Epidermal melanocyte (primary cell): ENCODE data around the gene MOCS2.
"Not testable (repeated sequence)": the region's sequence is repeated elsewhere in the genome, so short reads cannot be mapped to it uniquely, and the experiment has no call there.

Source experiments
- DNase-seq: peaks from one replicate; pipeline ENCODE4 v3.0.0; 2011; ENCODE audit warnings: low spot score; ENCODE audit not compliant: insufficient read length

The MOCS2 gene, protein sequence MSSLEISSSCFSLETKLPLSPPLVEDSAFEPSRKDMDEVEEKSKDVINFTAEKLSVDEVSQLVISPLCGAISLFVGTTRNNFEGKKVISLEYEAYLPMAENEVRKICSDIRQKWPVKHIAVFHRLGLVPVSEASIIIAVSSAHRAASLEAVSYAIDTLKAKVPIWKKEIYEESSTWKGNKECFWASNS

DNA sequence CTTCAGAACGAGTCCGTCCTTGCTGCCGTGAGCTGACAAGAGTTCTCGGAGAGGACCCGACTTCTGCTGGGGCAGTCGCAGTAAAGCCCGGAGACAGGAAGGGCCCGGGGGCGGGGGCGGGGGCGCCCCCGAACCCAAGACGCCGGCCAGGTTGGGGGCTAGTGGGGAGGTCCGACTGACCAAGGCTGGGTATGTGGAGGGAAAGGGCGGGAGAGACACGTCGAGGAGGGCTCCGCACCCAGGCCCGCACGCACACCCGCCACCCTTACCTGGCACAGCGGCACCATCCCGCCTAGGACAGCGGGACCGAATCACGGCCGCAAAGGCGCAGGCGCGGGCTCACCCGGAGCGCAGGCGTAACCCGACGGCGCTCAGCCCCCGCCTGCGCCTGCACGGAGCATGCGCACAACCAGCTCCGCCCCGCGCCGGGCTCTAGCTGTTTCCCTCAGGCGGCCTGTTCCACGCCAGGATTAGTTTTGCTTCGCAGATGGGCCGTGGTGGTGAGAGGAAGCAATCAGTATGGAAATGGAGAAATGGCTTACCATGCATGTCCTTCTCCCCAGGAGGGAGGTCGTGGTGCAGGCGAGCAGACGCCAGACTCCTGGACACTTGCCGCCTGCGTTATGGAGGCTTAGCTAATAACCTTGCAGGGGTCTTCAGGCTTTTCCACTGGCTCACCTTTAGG is at the start of gene MOCS2:
MOCS2 (minus strand) TSS at position 315 of the 685 bp plus-strand sequence. CDS start 2,583 bp downstream, outside the sequence.
- peak; percentile 91 for DNase-seq

- DNase-seq = no peak
These were observed 42.3 kb upstream of the MOCS2 start for GRCh38 chr5:53151713-53152458.

- no peak for DNase-seq
These were observed 23.5 kb upstream of the MOCS2 start for GRCh38 chr5:53133020-53133419.

- no peak for DNase-seq
These were observed 20.7 kb upstream of the MOCS2 start for GRCh38 chr5:53130266-53130665.

- DNase-seq = no peak
These were observed 18.9 kb upstream of the MOCS2 start for GRCh38 chr5:53128481-53128880.

DNA sequence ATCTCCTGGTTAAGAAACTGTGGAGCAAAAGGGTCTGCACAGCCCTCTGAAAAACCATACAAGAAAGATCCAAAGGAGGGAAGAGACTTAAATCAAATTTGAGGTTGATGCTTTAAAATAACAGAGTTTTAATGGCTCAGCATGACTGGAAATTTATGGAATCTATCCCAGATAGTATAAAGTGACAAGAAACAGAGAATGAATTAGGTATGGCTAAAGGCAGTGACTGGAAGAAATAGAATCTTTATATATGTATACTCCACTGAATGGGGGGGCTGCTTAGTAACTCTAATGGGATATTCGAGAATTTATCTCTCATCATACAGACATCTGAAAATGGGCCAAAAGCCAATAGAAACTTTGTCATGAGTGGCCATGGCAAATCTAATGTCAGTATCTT is 17.6 kb upstream of the MOCS2 start:
- no peak for DNase-seq

DNA sequence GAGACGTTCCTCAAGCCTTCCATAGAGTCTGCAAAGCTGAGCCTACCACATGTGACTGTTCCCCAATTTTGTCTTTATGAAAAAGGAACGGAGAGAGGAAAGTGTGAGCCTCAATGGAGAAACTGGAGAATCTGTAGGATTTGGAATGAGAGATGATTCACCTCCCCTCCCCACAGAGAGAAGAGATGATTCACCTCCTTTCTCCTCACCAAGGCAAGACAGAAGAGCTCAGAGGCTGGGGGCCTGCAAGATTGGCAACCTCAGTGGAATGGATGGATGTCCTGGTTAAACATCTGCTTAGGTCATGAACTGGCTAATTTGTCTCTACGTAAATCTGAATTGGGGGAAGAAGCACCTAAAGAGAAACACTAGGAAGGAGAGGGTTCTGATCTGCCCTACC is 17.0 kb upstream of the MOCS2 start:
- DNase-seq = no peak

DNA sequence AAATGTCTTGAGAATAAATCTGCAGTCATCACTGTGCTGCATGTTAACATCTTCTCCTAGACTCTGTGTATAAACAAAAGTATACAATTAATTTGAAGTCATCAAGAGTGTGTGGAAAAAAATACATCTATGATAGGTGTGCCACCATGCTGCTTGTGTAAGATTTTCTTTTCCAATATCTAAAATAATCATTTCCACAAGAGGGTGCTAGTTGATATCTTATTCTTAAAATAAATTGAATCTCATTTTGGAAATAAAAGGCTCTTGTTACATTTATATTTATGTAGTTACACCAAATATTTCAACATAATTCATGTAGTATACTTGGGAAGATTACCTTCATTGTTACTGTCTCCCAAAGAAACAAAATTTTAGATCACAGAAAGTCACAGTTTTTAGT is 14.1 kb upstream of the MOCS2 start:
- DNase-seq = no peak

DNA sequence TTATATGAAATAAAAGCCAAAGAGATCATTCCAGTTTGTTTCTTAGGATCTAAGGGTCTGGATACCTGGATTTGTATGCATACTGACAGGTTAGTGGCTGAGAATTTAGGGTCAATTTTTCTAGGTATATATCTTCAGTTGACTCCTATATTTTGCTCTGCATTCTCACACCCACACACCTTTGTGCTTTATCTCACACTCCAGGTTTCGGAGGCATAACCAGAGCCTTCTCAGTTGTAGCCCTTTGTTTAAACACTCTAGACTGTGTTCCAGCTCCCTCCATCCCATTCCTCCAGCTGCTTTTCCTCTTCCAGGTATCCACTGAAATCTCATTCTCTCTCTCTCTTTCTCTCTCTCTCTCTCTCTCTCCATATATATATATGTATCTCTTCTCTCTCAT is 10.6 kb upstream of the MOCS2 start:
- no peak for DNase-seq

DNA sequence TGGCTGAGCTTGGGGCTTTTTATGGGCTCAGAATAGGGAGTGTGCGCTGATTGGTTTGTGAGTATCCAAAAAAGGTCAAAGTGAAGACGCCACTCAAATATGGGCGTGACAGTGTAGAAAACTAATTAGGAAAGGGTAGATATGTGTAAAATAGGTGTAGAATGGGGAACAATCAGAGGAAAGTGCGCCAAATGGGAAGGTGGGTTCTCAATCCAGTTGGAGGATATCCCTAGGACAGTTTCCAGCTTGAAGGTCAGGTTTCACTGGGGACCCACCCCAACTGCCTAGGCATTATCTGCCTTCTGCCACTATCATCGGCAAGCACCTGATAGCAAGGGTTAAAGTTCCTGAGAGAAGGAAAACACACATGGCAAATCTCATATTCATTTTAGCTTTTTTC is 9.3 kb upstream of the MOCS2 start:
- DNase-seq = no peak

DNA sequence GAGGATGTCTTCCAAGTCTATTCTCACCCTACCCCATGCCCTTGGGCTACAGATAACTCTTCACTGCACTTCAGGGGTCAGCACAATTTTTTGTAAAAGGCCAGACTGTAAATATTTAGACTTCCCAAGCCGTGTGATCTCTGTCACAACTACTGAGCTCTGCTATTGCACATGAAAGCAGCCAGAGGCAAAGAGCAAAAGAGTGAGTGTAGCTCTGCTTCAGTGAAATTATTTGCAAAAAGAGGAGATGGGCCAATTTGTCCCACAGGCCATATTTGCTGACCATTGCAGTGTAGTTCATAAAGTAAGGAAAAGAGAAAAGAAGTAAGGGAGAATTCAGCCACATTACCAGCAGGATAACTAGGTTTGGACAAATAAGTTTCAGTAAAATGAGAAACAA is 7.0 kb upstream of the MOCS2 start:
- no peak for DNase-seq

- DNase-seq = no peak
These were observed 5.4 kb upstream of the MOCS2 start for GRCh38 chr5:53114988-53115387.

DNA sequence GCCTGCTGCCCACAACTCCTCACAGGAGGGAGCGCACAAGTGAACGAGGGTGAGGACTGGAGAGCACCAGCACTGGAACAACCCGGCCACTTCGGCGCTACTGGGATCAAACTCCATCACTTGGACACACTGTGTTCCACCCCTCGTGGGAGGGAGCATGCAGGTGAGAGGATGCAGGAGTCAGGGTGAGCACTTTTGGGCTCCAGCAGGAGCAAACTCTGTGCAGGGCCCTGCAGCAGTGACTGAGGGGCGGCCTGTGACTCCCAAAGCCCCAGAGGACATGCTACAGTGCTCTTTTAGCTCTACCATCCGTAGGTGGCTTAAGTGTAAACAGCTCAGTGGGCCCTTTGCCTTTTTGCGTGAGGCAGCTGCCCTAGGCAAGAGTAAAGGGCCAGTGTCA is 4.4 kb upstream of the MOCS2 start:
- no peak for DNase-seq

DNA sequence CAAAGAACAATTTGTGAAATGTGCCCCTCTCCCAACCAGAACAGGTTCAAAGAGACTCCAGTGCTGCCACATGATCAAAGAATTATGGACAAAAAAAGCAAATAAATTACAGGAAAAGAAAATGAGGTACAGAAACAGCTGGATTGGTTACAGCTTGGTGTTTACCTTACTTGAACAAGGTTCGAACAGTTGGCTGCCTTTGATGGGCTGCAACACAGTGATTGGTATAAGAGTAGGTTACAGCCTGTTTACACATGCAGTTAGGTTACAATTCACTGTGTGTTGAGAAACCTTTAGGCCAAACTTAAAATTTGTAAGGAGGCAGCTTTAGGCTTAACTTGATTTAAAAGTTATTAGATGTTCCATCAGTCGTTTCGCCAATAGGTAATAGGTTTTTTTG is 3.4 kb upstream of the MOCS2 start:
- no peak for DNase-seq

GRCh38 chr5:53112307-53112706 is 2.8 kb upstream of the MOCS2 start:
- not testable (repeated sequence) for DNase-seq

DNA sequence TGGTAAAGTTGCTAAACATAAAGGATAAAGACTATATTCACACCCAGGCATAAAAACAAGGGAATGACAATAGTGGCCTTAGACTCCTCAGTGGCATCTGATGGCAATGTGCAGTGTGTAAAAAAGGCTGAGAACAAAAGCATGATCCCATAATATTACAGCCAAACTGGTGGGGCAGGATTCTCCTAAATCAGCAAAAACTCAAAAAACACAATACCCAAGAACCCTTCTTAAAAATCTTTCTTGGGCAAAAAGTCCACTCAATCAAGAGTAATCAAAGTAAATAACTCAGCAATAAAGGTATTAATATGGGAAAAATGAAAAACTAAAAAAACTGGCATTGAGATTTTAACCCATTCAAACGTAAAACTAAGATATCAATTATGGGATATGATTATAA is 1.6 kb upstream of the MOCS2 start:
- no peak for DNase-seq

GRCh38 chr5:53110156-53110555 is 599 bp upstream of the MOCS2 start:
- no peak for DNase-seq

DNA sequence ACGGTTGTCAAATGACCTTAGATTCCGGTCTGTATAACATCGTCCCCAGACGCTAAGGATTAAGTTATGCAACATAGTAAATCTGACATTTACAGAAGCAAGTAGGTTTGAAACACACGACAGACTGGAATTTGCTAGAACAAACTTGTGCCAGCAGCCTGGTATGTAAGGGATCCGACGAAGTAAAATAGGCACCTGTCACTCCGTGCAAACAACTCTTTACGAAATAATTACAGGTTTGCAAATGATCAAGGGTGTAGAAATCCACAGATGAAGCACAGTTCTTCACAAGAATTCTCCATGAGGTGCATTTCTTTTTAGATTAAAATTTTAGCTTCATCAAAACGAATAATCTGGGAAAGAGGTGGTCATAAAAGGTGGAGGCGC is 508 bp downstream of the MOCS2 start:
- no peak for DNase-seq

DNA sequence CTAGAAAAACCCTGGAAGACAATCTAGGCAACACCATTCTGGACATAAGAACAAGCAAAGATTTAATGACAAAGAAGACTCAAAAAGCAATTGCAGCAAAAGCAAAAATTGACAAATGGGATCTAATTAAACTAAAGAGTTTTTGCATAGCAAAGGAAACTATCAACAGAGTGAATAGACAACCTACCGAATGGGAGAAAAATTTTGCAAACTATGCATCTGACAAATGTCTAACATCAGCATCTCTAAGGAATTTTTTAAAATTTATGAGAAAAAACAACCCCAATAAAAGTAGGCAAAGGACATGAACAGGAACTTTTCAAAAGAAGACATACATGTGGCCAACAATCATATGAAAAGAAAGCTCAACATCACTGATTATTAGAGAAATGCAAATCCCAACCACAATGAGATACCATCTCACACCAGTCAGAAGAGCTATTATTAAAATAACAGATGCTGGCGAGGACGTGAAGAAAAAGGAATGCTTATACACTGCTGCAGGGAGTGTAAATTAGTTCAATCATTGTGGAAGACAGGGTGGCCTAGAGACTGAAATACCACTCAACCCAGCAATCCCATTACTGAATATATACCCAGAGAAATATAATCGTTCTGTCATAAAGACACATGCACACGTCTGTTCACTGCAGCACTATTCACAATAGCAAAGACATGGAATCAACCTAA is 3.8 kb downstream of the MOCS2 start:
- DNase-seq = no peak

GRCh38 chr5:53100606-53101005 is 9.0 kb downstream of the MOCS2 start:
- DNase-seq = no peak

DNA sequence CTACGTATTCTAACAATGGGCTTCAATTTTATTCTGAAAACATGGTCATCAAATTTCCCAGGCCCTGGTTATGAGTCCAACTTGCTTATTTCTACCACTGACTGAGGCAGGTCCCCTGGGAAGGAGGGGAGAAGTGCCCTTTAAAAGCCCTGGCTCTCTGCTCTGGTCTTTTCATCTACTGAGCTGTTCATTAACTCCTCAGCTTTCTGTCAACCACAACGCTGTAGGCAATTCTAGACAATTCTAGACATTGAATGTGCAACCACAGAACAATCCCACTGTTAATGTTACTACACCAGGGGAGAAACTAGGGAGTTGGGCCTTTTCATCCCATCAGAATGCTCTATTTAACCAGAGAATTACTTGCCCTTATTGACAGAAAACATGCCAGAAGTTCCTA is 10.0 kb downstream of the MOCS2 start:
- DNase-seq = peak; percentile 31

- DNase-seq = peak; percentile 30
These were observed 13.5 kb downstream of the MOCS2 start for GRCh38 chr5:53095931-53096525.
